GM19328 (cell line): ENCODE measurements around the gene HERPUD1.
"Not testable (repeated sequence)": the region's sequence is repeated elsewhere in the genome, so short reads cannot be mapped to it uniquely, and the experiment has no call there.

Experiments
- ATAC-seq: cut with Tn5 transposase; IDR thresholded peaks from one replicate; pipeline ENCODE4 v1.9.1; 2021; ENCODE audit warnings: mild to moderate bottlenecking, moderate library complexity; ENCODE audit not compliant: unreplicated experiment

Gene HERPUD1

GRCh38 chr16:56933828-56934598 is 2.1 kb downstream of the HERPUD1 start:
- ATAC-seq: no peak

GRCh38 chr16:56934599-56935145 is 2.7 kb downstream of the HERPUD1 start:
- not testable (repeated sequence) for ATAC-seq

- no peak for ATAC-seq
Measured at GRCh38 chr16:56935201-56935600, 3.3 kb downstream of the HERPUD1 start.

GRCh38 chr16:56936491-56936890 is 4.5 kb downstream of the HERPUD1 start:
- ATAC-seq: no peak

GRCh38 chr16:56936950-56937349 is 5.0 kb downstream of the HERPUD1 start:
- ATAC-seq: no peak

- ATAC-seq: no peak
Measured at GRCh38 chr16:56938664-56939513, 6.9 kb downstream of the HERPUD1 start.

- ATAC-seq: no peak
Measured at GRCh38 chr16:56939801-56940200, 7.9 kb downstream of the HERPUD1 start.

GRCh38 chr16:56941092-56941491 is 9.2 kb downstream of the HERPUD1 start:
- ATAC-seq: no peak

- ATAC-seq: no peak
Measured at GRCh38 chr16:56941856-56942331, 10.0 kb downstream of the HERPUD1 start.

GRCh38 chr16:56943761-56944375 is 11.9 kb downstream of the HERPUD1 start:
- ATAC-seq: no peak

GRCh38 chr16:56944954-56945839 is 13.3 kb downstream of the HERPUD1 start:
- no peak for ATAC-seq

- ATAC-seq: no peak
Measured at GRCh38 chr16:56945847-56946527, 14.0 kb downstream of the HERPUD1 start.

GRCh38 chr16:56946767-56947603 is 15.0 kb downstream of the HERPUD1 start:
- no peak for ATAC-seq

GRCh38 chr16:56947604-56947995 is 15.7 kb downstream of the HERPUD1 start:
- ATAC-seq: no peak

GRCh38 chr16:56948234-56948633 is 16.3 kb downstream of the HERPUD1 start:
- ATAC-seq: no peak

GRCh38 chr16:56950051-56950450 is 18.1 kb downstream of the HERPUD1 start:
- no peak for ATAC-seq

- no peak for ATAC-seq
Measured at GRCh38 chr16:56950455-56950854, 18.5 kb downstream of the HERPUD1 start.

- ATAC-seq: peak; percentile 54
Measured at GRCh38 chr16:56950881-56951771, 19.2 kb downstream of the HERPUD1 start.
